NCI-H1930 (cell line): Measurements from ENCODE around the gene NLE1.
"Not testable (repeated sequence)": the region's sequence is repeated elsewhere in the genome, so short reads cannot be mapped to it uniquely, and the experiment has no call there.

Experiments used
- DNase-seq, 2 experiments: peaks; one replicate each; lab custom pipeline; 2025; lab: John Stamatoyannopoulos, UW

The NLE1 gene

GRCh38 chr17:35141681-35142466, at the start of gene NLE1:
NLE1 (minus strand) TSS chr17:35142303; CDS start chr17:35142275, 28 bp downstream.
- peak; percentile 39 to 78 for DNase-seq

DNA sequence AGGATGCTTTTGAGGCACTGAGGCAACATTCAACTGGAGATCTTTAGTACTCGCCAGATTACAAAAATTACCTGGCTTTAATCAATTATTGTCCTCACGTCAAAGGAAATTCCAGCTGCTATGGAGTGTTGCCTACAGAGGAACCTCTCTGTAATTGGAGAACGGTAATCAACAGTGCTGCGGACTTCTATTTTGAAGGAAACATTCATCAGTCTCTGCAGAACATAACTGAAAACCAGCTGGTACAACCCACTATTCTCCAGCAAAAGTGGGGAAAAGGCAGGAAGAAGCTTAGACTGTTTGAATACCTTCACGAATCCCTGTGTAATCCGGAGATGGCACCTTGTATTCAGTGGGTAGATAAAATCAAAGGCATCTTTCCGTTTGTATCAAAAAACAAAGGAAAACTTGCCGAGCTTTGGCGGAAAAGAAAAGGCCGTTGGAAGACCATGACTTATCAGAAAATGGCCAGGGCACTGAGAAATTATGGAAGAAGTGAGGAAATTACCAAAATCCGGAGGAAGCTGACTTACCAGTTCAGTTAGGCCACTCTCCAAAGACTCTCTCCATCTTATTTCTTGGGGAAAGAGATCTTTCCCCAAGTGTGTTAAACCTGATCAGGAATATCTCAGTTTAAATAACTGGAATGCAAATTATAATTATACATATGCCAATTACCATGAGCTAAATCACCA, 49.0 kb upstream of the NLE1 start:
- no peak for DNase-seq

GRCh38 chr17:35189291-35189690, 47.2 kb upstream of the NLE1 start:
- DNase-seq: no peak

- no peak for DNase-seq
These were observed 46.0 kb upstream of the NLE1 start for GRCh38 chr17:35188111-35188510.

DNA sequence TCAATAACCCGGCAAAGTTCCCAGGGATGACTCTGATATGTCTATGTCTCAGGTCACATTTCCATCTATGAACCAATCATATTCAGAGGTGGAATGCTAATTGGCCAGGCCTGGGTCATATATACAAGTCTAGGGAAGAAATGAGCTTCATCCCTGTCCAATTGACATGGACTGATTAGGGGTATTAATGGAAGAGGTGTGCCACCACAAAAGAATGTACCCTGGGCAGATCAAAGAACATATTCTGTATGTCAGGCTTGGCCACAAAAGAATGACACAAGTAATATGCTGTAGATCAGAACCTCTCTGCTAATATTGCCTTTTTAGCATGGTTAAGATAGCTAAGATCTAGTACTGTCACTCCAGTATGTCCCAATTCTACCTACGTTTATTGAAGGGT, 45.4 kb upstream of the NLE1 start:
- no peak for DNase-seq

- DNase-seq: no peak
These were observed 43.7 kb upstream of the NLE1 start for GRCh38 chr17:35185849-35186248.

GRCh38 chr17:35184274-35184673, 42.2 kb upstream of the NLE1 start:
- DNase-seq: no peak

DNA sequence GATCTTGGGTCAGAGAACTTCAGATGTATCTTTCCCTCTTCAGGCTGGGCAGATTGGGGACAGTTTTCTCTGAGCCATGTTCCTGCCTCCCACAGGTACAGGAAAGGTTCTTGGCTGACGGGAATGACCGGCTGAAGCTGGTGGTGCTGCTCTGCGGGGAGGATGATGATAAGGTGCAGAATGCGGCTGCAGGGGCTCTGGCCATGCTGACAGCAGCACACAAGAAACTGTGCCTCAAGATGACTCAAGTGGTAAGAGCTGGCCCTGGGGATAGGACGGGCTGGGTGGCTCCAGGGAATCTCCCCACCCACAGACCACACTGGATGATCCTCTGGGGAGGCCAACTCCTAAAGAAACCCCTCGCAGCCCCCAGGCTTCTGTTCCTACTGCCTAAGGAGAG, 41.2 kb upstream of the NLE1 start:
- no peak for DNase-seq

GRCh38 chr17:35179379-35179778, 37.3 kb upstream of the NLE1 start:
- DNase-seq: not testable (repeated sequence)

DNA sequence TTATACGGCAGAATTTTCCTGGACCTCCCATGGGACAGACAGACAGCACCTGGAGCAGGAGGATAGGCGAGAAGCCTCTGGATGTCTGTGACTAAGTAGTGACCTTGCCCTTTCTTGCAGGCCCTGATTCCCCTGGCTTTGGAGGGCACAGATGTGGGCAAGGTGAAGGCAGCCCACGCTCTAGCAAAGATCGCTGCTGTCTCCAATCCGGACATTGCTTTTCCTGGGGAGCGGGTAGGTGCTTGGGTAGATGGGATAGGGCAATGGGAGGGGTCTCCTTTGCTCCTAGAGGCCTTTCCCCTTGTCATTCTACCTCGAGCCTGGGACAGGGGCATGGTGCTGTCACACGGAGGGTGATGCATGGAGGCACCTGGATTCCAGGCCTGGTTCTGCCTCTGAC, 34.8 kb upstream of the NLE1 start:
- no peak for DNase-seq

GRCh38 chr17:35175638-35176415, 33.7 kb upstream of the NLE1 start:
- no peak for DNase-seq

GRCh38 chr17:35174835-35175334, 32.8 kb upstream of the NLE1 start:
- no peak for DNase-seq

DNA sequence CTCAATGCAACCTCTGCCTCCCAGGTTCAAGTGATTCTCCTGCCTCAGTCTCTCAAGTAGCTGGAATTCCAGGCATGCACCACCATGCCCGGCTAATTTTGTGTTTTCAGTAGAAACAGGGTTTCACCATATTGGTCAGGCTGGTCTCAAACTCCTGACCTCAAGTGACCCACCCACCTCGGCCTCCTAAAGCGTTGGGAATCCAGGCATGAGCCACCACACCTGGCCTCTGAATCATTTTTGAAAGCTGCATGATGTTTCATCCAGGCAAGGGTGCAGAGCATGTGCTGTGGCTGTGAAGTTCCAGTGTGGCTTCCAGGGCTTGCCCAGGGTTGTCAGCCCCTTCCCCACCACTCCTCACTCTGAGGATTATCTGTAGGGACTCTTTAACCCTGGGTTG, 30.2 kb upstream of the NLE1 start:
- not testable (repeated sequence) for DNase-seq

DNA sequence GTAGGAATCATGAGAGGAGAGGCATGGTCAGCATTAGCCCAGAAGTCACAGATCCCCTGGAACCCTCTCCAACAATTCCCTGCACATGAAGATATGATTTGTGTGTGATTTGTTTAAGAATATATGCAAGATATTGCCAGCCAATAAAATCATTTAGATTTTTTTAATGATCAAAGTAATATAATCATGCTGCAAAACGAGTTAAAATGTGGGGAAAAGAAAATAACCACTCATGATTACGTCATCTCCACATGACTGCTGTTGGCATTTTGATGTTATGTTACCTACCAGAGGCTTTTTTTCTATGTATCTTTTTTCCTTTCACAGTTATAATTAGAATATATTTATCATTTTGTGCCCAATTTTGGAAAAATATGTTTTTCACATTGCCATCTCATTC, 29.7 kb upstream of the NLE1 start:
- no peak for DNase-seq

DNA sequence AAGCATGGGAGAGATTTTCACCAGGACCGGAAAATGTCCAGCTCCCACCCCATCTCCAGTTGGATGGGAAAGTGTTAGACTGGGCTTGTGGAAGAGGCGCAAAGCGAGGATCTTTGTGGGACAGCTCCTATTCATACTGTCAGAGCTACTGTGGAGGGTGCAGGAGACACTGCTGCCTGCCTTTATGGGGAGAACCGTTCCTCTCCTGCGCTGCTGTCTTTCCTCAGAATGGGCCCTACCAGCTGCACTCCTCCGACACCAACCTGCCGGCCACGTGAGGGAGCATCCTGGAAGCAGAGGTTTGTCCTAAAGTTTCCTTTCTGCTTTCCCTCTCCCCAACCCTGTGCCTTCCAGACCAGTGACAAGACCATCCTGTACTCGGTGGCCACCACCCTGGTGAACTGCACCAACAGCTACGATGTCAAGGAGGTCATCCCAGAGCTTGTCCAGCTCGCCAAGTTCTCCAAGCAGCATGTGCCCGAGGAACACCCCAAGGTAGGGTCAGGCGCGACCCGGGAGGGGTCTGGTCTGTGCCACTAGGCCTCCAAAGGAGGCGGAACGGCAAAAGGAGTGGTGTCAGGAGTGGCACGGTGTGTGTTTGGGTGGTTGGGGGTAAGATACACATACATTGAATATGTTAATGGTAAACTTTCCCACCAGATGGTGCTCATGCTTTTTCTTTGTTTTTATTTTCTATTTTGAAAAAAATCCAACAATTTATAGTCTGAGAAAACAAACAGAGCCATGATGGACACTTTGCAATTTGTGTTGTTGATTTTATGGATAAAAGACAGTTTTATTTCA, 29.1 kb upstream of the NLE1 start:
- DNase-seq: no peak

- DNase-seq: no peak
These were observed 27.8 kb upstream of the NLE1 start for GRCh38 chr17:35169835-35170363.

- DNase-seq: no peak
These were observed 25.6 kb upstream of the NLE1 start for GRCh38 chr17:35167666-35168065.

GRCh38 chr17:35167046-35167445, 24.9 kb upstream of the NLE1 start:
- no peak for DNase-seq

DNA sequence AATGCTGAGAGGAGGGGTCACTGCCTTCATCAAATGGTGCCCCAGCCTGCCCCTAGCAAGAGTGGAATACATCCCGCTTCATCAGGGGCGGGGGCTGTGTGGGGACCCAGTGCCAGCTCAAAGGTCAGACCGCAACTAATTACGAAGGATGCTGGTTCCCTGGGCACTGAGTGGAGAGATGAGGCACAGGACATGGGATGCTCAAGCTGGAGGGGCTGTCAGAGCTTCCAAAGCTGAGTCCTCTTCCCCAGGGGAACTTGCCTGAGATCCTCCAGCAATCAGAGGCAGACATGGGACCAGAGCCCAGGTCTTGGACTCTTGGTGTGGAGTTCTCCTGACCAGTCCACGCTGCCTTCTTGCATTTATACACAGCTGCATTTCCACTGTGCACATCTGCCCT, 24.4 kb upstream of the NLE1 start:
- DNase-seq: no peak

DNA sequence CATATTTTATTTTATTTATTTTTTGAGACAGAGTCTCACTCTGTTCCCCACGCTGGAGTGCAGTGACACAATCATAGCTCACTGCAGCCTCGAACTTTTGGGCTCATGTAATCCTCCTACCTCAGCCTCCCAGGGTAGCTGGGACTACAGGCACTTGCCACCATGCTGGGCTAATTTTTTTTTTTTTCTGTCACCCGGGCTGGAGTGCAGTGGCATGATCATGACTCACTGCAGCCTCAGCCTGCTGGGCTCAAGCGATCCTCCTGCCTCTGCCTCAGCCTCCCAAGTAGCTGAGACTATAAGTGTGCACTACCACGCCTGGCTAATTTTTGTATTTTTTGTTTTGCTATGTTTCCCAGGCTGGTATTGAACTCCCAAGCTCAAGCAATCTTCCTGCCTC, 22.6 kb upstream of the NLE1 start:
- no peak for DNase-seq

- no peak for DNase-seq
These were observed 21.8 kb upstream of the NLE1 start for GRCh38 chr17:35163886-35164285.

DNA sequence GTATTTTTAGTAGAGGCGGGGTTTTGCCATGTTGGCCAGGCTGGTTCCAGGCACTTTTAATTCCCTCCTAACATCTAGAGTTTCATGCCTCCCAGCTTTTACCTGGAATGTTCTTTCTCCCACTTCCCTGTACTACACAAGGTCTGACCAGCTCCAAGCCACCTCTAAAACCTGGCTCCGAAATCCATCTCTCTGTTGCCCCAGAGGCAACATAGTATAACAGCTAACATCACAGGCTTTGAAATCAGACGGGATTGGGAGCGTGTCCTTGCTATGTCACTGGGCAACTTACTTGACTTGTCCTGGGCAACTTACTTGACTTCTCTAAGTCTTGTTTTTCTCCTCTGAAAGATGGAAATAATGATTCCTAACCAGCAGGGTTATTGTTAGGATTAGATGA, 20.7 kb upstream of the NLE1 start:
- no peak for DNase-seq
